GM21447 (cell line): Measurements from ENCODE around the gene P3H2.

ENCODE experiments used
- ATAC-seq: cut with Tn5 transposase; IDR thresholded peaks from one replicate; pipeline ENCODE4 v1.9.1; 2021; ENCODE audit not compliant: unreplicated experiment

Gene P3H2

DNA sequence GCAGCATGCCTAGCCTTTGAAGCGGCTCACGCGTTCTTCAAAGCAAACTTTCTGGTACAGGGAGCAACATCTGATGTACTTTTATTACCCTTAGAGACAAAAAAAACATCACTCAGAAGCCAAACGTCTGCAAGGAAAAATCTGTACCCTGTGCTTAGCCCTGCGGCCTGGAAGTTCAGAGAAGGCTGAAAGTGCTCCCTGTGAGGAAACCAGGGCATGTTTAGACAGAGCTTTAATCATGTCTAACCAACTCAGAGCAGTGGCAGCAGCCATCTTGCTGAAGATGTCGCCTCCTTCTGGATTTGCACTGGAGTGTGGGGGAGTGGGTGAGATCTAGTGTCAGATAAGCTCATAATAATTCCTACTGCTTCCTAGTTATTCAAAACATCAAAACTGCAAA lies 170.4 kb downstream of the P3H2 start:
- ATAC-seq = no peak

DNA sequence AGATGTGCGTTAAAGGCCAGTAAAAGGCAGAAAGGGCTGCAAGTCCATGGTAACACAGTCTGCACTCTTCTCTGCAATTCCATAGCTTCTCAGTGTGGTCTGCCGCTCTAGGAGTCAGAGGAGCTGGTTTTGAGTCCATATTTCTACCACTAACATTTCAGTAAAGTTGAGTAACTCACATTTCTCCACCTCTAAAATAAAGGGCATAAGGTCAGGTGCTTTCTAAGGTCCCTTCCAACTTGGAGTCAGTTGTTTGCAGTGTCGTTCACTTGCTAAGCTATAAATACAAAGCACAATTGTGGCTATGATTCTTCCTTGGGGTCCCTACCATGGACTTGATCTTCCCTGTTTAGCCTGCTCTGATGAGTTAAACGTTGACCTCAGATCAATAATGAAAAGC lies 171.1 kb downstream of the P3H2 start:
- no peak for ATAC-seq

DNA sequence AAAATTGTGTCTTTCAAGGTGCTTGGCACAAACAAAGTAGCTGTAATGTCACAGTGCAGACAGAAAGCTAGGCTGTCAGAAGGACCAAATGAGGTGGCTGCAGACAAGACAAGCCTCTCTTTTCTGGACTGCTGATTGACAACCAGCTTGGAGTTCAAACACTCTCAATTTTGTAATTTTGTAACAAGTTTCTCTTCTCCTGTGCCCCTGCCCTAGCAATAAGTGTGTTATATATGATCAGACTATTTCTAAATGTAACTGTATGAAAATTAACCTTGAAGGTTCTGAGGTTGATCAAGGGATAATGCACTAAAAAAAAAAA lies 172.0 kb downstream of the P3H2 start:
- no peak for ATAC-seq

DNA sequence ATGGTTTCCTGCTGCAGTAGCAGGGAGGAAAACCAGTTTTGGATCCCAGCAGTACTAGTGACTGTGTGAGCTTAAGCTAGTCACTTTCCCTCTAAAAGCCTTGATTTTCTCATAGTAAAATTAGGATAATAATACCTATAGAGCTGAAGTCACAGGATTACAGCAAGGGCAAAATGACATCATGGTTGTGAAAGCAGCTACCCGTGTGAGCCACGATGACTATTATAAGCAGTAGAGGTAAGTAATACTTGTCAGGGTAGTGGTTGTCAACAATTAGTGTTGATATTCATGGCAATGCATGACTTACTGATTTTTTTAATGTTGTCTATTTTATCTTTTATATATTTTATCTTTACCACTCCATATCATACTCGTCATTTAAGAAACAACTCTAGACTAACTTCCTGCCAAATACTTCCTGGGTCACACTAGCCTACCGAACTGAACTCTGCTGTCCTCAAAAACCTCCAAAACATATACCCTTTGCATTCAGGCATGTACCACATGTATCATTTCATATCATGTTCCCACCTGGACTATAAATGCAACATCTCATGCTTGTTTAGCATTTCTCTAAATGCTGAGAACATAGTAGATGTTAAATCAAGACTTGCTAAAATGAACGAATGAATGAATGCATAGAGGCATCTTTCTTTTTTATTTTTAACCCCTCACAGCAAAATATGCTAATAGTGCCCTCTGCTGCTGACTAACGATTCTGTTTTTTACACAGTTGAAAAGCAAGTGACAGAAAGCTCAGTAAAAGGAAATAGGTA lies 172.6 kb downstream of the P3H2 start:
- ATAC-seq = no peak

DNA sequence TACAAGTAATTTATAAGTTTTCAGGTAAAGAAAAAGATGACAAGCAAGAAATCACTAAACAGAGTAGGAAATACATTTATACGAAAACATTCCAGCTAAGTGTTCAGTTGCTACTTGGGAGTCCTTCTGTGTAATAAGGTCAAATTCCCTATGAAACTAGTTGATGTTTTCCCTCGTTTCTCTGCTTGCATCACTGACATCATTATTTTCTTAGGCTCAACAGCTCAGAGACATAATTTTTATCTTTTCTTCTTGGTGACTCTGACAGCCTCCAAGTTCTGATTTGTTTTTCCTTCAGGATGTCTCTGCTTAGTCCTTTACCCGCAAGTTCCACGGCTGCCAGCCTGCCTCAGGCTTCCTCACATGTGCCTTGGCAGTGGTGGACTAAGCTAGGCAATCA lies 173.6 kb downstream of the P3H2 start:
- ATAC-seq = no peak

DNA sequence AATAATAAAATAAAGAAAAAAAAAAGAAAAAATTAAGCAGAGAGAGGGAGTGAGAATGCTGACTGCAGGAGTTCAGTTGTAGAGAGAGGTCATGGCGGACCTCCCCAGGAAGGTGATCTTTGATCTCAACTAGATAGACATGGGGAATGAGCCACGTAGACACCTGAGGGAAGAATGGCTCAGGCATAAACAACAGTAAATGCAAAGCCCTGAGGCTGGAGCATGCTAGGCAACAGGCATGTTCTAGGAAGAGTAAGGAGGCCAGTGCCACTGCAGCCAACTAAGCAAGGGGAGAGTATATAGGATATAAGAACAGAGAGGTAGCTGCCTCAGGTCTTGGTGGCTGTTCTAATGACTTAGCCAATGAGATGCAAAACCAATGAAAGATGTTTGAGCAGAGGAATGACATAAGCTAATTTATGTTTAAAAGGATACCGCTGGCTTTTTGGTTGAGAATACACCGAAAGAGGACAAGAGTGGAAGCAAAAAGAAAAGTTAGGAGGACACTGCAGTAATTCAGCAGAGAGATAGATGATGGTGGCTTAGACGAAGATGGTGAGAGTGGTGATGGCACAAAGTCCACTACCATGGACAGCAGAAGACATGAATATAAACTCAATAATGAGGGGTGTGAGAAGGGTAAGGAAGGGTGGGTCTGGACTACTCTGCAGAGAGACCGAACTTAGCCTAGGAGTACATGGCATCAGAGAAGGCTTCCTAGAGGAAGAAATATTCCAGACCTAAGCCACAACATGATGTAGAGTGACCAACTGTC lies 174.6 kb downstream of the P3H2 start:
- ATAC-seq = no peak

DNA sequence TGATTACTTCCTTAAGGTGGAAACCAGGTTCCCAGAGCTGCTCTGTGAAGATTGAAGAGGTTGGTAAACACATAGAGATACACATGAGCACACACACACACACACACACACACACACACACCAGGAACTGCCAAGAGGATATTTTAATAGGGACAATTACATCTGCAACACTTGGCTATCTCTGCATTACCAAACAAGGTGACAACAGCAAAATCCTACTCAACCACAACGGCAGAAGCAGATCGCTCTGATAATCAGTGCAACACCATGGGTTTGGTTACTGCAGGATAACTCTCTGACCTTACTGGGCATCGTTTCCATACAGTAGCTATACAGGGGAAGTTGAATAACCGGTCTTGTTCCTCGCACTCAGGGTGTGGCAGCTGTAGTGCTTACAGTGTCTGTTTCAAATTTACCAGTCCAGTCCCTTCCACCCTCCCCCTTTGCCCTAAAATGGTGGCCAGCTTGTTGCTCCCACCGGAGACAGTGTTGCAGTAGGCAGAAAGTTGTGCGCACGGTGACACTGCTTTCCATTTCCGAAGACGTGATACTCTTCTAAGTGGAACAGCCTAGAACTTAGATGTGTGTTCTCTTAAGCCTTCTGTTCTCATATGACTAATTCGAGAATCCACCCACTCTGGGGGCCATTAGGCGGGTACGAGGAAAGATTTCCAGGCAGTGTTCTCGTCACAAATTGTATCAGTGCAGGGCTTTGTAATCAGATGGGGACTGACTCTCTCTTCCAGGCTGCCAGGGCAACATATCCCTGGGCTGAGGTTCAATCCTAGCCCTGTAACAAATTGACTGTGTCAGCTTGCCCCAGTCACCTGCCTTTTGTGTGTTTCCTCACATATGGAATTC lies 176.2 kb downstream of the P3H2 start:
- no peak for ATAC-seq

DNA sequence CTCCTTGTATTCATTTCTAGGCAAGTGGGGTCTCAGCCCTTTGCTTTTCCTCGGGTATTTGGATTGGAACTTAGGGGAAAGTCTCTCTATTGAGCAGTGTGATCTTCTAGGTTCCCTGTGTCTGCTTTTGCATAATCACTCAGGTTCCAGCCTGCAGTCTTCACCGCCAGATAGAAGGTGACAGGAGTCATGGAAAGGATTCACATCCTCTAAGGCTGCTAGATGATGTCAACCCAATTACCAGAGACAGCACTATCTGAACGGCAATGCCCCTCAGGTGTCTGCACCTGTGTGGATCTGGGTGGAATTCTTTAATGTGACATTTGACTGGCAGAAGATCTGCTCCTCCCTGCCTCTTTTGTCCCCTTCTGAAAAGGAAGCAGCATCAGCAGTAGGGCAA lies 177.7 kb downstream of the P3H2 start:
- ATAC-seq = no peak

DNA sequence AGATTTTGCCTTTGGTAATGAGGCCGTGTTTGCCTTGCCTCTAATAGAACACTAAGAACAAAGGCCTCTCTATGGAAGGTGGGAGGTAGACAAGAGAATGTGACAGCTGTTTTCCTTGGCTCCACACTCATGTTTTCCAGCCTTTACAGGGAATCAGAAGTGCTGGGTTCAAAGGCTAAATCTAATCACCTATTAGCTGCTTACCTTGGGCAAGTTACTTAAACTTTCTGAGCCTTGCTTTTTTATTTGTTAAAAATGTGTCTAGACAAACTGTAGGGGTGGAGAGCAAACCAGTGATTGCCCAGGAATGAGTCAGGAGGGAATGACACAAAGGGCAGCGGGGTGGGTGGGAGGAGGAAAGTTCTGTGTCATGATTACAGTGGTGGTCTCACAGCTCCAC lies 179.0 kb downstream of the P3H2 start:
- no peak for ATAC-seq

DNA sequence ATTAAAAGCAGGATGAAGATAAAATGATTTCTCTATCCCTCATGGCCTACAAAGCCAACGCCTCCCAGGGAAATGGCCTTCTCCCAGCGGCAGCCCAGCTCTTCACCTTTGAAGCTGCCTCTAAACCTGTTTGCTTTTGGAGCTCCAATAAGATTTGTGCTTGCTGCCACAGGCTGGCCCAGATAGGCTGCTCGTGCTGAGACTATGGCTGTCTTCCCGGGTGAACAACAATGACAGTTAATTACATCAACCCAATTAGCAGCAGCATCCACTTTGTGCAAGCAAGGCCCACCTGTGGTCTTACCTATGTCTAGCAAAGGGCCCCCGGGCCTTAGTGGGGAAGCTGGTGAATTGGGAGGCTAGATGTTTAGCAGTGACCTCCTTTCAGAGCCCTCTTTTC lies 179.6 kb downstream of the P3H2 start:
- ATAC-seq = no peak

DNA sequence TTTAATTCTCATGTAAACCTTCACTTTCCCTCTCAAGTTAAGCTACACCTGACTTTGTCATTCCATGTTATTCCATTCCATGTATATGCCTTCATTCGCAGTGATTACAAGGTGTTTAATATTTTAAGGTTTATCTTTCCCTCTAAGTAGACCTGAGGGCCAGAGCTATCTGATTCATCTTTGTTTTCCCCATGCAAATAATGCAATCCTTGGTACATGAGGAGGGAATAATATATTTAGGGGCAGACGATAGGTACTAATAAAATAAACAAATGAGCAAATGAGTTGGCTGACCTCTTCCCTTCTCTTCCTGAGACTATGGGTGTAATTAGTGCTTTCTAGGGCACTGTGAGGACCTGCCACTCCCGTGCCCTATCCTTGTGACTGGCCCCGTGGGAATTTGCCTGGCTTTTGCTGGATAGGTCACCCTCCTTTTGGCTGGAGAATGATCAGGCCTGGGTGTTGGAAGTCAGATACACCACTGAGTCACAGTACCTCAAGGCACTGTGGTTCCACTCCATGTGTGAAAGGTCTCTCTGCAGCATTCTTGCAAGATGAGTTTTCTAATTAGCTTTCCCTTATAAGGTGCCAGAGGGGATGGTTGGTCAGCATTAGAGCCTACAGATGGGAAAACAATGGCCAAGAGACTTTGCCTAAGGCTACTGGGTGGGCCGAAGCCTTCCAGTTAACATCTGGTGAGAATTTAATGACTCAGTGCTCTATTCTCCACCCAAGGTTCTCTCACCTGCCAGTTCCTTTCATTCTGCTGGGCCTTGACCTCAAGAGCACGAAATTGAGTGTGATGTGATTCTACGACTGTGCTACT lies 183.2 kb downstream of the P3H2 start:
- no peak for ATAC-seq

DNA sequence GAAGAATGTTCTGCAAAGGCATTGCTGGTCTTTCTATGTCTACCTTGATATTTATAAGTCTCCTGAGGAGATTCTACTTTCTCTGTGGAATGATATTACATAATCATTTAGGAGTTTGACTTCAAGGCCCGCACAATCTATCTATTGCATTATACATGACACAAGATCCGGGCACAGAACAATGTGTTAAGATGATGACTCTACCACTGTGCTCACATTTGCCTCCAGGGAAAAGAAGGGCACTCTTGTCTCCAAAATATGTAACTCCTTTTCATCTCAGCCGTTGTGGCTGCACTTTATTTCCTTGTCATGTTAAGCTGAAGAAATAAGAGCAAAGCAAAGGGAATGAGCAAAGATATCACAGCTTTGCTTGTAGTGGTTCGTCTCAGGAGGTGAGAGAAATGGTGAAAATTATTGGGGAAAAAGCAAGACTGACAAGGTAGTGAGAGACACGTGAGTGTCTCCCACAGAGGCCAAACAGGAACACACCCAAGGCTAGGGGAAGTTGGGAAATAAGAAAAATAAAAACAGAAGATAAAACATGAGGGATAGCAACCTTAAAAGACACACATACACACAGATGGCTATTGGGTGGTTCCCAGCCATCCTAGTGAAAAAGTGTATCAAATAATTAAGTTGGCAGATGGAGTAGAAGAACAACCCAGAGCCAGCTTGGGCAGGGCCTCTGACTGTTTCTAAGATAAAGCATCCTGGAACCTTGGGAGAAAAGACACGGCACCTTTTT lies 184.3 kb downstream of the P3H2 start:
- no peak for ATAC-seq

DNA sequence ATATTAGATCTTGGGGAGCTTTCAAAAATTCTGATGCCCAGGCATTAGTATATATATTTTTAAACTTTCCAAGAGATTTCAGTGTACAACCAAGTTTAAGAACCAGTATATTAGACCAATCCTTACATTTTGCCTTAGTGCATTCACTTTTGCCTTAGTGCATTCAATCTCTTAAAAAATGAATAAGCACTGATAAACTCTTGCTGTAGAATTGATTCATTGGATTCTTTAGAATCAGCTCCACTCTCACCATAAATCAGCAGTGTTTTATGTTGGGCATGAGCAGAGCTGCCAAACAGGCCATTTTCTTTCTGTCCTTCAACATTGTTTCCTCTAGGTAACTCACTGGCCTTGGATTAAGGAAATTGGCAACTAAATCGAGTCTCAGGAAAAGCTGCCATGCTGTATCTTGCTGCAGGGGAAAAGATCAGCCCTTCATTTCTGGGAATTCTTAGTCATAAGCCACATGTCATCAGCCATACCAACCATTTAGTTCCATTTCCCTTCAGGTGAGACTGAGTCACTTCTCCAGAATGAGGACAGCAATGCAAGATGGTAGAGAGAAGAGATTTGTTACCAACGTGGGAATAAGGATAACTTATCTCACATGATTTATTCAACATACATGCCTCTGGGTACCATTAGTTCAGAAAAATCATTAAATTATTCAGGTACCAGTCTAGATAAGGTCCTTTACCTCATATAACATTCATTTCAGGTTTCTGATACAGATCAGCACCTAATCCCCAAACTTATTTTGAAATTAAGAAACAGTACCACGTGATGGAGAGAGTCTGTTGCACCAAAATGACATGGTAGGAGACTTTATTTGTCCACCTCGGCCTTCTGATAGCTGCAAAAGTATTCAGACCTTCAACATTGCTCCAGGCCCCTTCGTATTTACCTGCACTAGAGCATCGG lies 192.5 kb downstream of the P3H2 start:
- ATAC-seq = no peak

DNA sequence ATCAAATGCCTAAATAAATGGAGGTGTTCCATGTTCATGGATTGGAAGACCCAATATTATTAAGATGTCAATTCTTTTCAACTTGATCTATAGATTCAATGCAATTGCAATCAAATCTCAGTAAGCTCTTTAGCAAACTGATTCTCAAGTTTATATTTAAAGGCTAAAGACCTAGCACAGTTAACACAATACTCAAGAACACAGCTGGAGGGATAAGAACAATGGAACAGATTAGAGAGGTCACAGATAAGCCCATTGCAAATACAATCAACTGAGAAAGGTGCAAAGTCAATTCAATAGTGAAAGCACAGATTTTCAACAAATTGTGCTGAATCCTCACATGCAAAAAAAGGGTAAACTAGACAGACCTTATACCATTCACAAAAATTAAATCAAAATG lies 198.9 kb downstream of the P3H2 start:
- no peak for ATAC-seq

DNA sequence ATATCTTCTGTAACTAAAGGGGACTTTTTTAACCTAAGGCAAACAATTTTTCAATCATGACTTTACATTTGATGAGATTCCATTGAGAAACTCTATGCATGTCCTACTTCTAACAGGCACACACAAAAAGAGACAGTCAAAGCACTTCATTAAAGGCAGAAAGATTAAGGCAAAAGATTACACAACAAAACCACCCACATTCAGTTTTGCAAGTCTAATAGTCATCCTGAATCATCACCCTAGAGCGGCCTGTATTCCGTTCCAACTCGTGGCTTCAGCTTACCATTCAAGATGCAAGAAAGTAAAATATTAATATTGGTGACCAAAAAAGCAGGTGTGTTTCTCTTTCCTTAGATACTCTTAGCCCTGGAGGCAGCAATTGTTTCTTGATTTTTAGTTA lies 205.9 kb downstream of the P3H2 start:
- ATAC-seq = no peak

DNA sequence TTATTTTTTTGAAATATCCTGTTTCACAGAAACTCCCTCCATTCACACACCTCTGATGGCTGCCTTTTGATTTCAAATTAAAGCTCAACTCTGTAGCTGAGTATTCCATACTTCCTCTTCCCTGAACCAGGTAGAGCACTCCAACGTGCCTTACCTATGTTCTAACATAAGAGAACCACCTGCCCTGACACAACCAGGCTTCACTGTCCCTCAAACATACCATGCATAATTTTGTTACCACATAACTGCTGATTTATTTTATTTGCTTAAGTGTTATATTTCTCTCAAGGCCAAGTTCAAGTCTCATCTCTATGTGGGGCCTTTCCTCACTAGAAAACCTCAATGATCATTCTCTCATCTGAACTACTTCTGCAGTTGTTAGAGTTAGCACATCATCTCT lies 209.7 kb downstream of the P3H2 start:
- no peak for ATAC-seq

DNA sequence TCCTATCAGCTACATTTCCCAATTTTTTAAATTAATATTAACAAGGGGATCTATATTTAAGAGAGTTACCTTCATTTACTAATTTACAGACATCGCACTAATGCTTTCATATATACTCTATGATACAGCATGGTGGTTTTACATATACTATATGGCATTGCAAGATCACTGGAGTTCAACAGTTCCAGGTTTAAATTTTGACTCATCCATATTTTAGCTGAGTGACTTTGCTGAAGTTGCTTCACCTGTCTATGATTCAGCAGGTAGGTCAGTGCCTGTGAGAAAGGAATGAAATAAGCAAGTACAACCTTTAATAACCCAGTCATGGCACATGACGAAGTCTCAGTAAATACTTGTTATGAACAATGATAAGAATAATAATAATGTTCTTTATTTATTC lies 211.1 kb downstream of the P3H2 start:
- ATAC-seq = no peak

DNA sequence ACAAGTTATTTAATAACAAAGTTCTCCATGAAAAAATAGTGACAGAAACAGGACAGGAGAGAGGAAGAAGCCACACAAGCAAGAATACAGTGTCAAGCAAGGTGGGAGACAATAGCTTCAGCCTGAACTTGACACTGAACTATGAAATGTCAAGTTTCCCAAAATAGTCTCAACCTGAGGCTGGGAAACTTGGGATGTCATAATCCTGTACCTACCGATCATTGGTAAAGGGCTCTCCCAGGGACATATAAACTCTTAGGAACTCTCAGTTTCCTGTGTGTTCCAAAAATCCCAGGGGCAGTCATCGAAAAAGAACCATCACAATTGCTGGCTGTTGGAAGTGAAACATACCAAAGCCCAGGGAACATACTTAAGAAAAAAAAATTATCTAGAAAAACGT lies 211.6 kb downstream of the P3H2 start:
- no peak for ATAC-seq

DNA sequence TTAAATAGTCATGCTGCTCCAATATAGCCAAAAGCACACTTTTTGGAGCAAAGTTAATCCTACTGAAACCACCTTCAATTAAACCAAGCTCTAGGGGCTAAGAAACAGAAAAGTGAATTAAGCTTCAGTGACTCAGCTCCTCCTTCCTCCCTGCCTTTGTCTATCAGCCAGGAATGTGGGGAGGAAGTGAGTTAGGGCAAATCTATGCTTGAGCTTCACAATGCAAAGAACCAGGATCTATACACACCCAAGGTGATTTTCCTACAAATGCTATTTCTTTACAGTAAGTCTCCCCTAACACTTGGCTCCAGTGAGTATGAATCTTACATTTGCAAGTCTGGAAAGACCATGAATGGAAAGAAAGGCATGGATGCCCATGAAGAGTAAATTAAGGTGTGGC lies 212.1 kb downstream of the P3H2 start:
- ATAC-seq = no peak
